HG03064 (cell line): ENCODE measurements around the gene RNF212.

Experiments used
- ATAC-seq: cut with Tn5 transposase; IDR thresholded peaks from one replicate; pipeline ENCODE4 v1.9.1; 2021; ENCODE audit warnings: low read depth; ENCODE audit not compliant: unreplicated experiment

Gene RNF212

GRCh38 chr4:1116838-1117237, 3.5 kb upstream of the RNF212 start:
- ATAC-seq: no peak

GRCh38 chr4:1115528-1116293, 2.3 kb upstream of the RNF212 start:
- ATAC-seq: no peak

- ATAC-seq: no peak
These were observed 562 bp downstream of the RNF212 start for GRCh38 chr4:1112821-1113182.

GRCh38 chr4:1112174-1112820, 1.1 kb downstream of the RNF212 start:
- no peak for ATAC-seq

GRCh38 chr4:1111259-1111809, 2.0 kb downstream of the RNF212 start:
- no peak for ATAC-seq

GRCh38 chr4:1109898-1110506, 3.4 kb downstream of the RNF212 start:
- ATAC-seq: no peak

GRCh38 chr4:1109333-1109732, 4.0 kb downstream of the RNF212 start:
- ATAC-seq: no peak

GRCh38 chr4:1105662-1106061, 7.7 kb downstream of the RNF212 start:
- no peak for ATAC-seq

GRCh38 chr4:1105067-1105466, 8.3 kb downstream of the RNF212 start:
- ATAC-seq: no peak

- ATAC-seq: no peak
These were observed 8.7 kb downstream of the RNF212 start for GRCh38 chr4:1104647-1105046.

GRCh38 chr4:1099684-1100335, 13.6 kb downstream of the RNF212 start:
- no peak for ATAC-seq

GRCh38 chr4:1099270-1099669, 14.1 kb downstream of the RNF212 start:
- ATAC-seq: no peak

- no peak for ATAC-seq
These were observed 14.9 kb downstream of the RNF212 start for GRCh38 chr4:1098311-1098925.

- no peak for ATAC-seq
These were observed 15.8 kb downstream of the RNF212 start for GRCh38 chr4:1097553-1097952.

- ATAC-seq: no peak
These were observed 16.5 kb downstream of the RNF212 start for GRCh38 chr4:1096841-1097240.

GRCh38 chr4:1094336-1094690, 19.1 kb downstream of the RNF212 start:
- ATAC-seq: no peak

GRCh38 chr4:1093391-1094335, 19.7 kb downstream of the RNF212 start:
- ATAC-seq: no peak

GRCh38 chr4:1092983-1093361, 20.4 kb downstream of the RNF212 start:
- no peak for ATAC-seq

GRCh38 chr4:1092026-1092982, 21.1 kb downstream of the RNF212 start:
- ATAC-seq: no peak
